ENCODE results near the gene SEMA3E.

GRCh38 chr7:83581667-83582435 lies 67.1 kb downstream of the SEMA3E start:
- TF ChIP-seq CTCF (IDR thresholded peaks at IDR 0.05) (no peak), EP300 (IDR thresholded peaks at IDR 0.05) (no peak), POLR2A (IDR thresholded peaks at IDR 0.05) (no peak), POLR2AphosphoS5 (IDR thresholded peaks at IDR 0.05) (no peak)

Data from suprapubic skin (tissue), 4 donors.